Tibial artery (tissue), 4 donors: ENCODE data around the gene NTPCR.
"Not testable (repeated sequence)": the region's sequence is repeated elsewhere in the genome, so short reads cannot be mapped to it uniquely, and the experiment has no call there.

Experiments
- DNase-seq, 2 donors: peaks; one replicate each; pipeline ENCODE4 v3.0.0-alpha.2; 2019
- H3K27ac ChIP-seq, 2 donors: fragments of 200-600 bp; sonication (generic) in 1 of 2; 1 replicate in 1 of 2; 2 replicates in 1 of 2; pipeline ENCODE4 v1.5.1; 2018 to 2019; ENCODE audit warnings: mild to moderate bottlenecking in 1 of 2
- H3K27me3 ChIP-seq, 2 donors: fragments of 200-600 bp; sonication (generic) in 1 of 2; one replicate each; pipeline versions ENCODE4 v1.5.1 to v1.6.0; 2016 to 2019
- H3K36me3 ChIP-seq, 3 donors: fragments of 200-600 bp; sonication (generic) in 2 of 3; one replicate each; pipeline ENCODE4 v1.5.1; 2016 to 2019; ENCODE audit warnings: mild to moderate bottlenecking in 2 of 3
- H3K4me1 ChIP-seq, 4 donors: fragments of 200-600 bp; sonication (generic) in 2 of 4; 1 replicate in 3 of 4; 2 replicates in 1 of 4; pipeline ENCODE4 v1.5.1; 2016 to 2019
- H3K4me3 ChIP-seq, 2 donors: fragments of 200-600 bp; sonication (generic) in 1 of 2; 1 replicate in 1 of 2; 2 replicates in 1 of 2; pipeline ENCODE4 v1.5.1; 2018 to 2019; ENCODE audit warnings: mild to moderate bottlenecking in 2 of 2
- H3K9me3 ChIP-seq, 3 donors: fragments of 200-600 bp; sonication (generic) in 1 of 3; one replicate each; pipeline ENCODE4 v1.5.1; 2016 to 2019
- CTCF ChIP-seq, 2 experiments: fragments of 200-600 bp in 1 of 2; fragments of 450-650 bp in 1 of 2; IDR thresholded peaks; one replicate each; pipeline ENCODE4 v1.5.1; 2017 to 2019; ENCODE audit warnings: antibody characterized with exemption in 2 of 2, mild to moderate bottlenecking in 1 of 2, moderate library complexity in 1 of 2
- intact Hi-C: fragments of 100-400 bp; cut with DNase I; formaldehyde crosslinking; loops from one replicate; pipeline ENCODE4 v1.15.0; 2023; ENCODE audit warnings: low total_unique reads

The NTPCR gene

GRCh38 chr1:232911027-232911599, 39.3 kb upstream of the NTPCR start:
- Histone ChIP-seq H3K27ac (no peak overlapping the region), H3K4me1 (no peaks in the 10 kb centered on the region), H3K27me3 (peaks cover 0 to 4% of the 10 kb centered on the region in 2 donors), H3K36me3 (no peaks in the 10 kb centered on the region), H3K4me3 (no peak overlapping the region), H3K9me3 (no peaks in the 10 kb centered on the region)
- intact Hi-C loops = no loop called here
- no peak for DNase-seq
- no peak for TF ChIP-seq CTCF (IDR thresholded peaks at IDR 0.05)

- H3K27ac ChIP-seq = no peak overlapping the region
- no peak for DNase-seq
Observed at GRCh38 chr1:232912845-232913580, 37.4 kb upstream of the NTPCR start.

GRCh38 chr1:232914271-232914670, 36.1 kb upstream of the NTPCR start:
- H3K27ac ChIP-seq, DNase-seq, intact Hi-C loops, H3K9me3 ChIP-seq, H3K27me3 ChIP-seq, H3K36me3 ChIP-seq, H3K4me3 ChIP-seq, H3K4me1 ChIP-seq: not testable (repeated sequence)

More at GRCh38 chr1:232912845-232913580, 37.4 kb upstream of the NTPCR start:
- Histone ChIP-seq H3K36me3 (no peaks in the 10 kb centered on the region), H3K27me3 (no peaks in the 10 kb centered on the region), H3K4me3 (no peak overlapping the region), H3K9me3 (no peaks in the 10 kb centered on the region), H3K4me1 (no peaks in the 10 kb centered on the region)
- no peak for TF ChIP-seq CTCF (IDR thresholded peaks at IDR 0.05)
- intact Hi-C loops = no loop called here

GRCh38 chr1:232915212-232915611, 35.2 kb upstream of the NTPCR start:
- H3K27me3 ChIP-seq = no peaks in the 10 kb centered on the region

GRCh38 chr1:232917053-232917452, 33.4 kb upstream of the NTPCR start:
- Histone ChIP-seq H3K4me1 (no peaks in the 10 kb centered on the region), H3K9me3 (no peaks in the 10 kb centered on the region), H3K27ac (no peak overlapping the region), H3K27me3 (no peaks in the 10 kb centered on the region), H3K36me3 (no peaks in the 10 kb centered on the region), H3K4me3 (no peak overlapping the region)
- no peak for DNase-seq
- intact Hi-C loops = no loop called here
- no peak for TF ChIP-seq CTCF (IDR thresholded peaks at IDR 0.05)

More at GRCh38 chr1:232915212-232915611, 35.2 kb upstream of the NTPCR start:
- no peaks in the 10 kb centered on the region for H3K4me1 ChIP-seq
- no peak for DNase-seq
- no peaks in the 10 kb centered on the region for H3K9me3 ChIP-seq
- intact Hi-C loops = no loop called here
- no peaks in the 10 kb centered on the region for H3K36me3 ChIP-seq
- H3K4me3 ChIP-seq = no peak overlapping the region
- H3K27ac ChIP-seq = no peak overlapping the region
- no peak for TF ChIP-seq CTCF (IDR thresholded peaks at IDR 0.05)

GRCh38 chr1:232921381-232921780, 29.0 kb upstream of the NTPCR start:
- no peaks in the 10 kb centered on the region for H3K9me3 ChIP-seq
- no peak for TF ChIP-seq CTCF (IDR thresholded peaks at IDR 0.05)
- DNase-seq = no peak
- no peaks in the 10 kb centered on the region for H3K36me3 ChIP-seq
- H3K4me1 ChIP-seq = no peaks in the 10 kb centered on the region
- H3K27ac ChIP-seq = no peak overlapping the region
- no peaks in the 10 kb centered on the region for H3K27me3 ChIP-seq
- H3K4me3 ChIP-seq = no peak overlapping the region
- intact Hi-C loops = no loop called here
